GM12878 (cell line): ENCODE results near the gene TIMD4. TPM values are rescaled to one million over a fixed set of nuclear protein-coding genes. Genes with fewer than 3 reads are reported as not detected.

Experiments
- ATAC-seq: fragments of 200-7000 bp; cut with Tn5 transposase; 3 replicates; pipeline ENCODE4 v1.9.1; 2020; ENCODE audit warnings: mild to moderate bottlenecking, moderate library complexity
- BruUV-seq: library from RNA; stranded (reverse); fragments of 400-500 nt; replicated peaks from 2 replicates; lab custom pipeline; 2021; lab: Mats Ljungman, UMichigan
- CTCF ChIA-PET: fragments of 300-600 bp; sonication (Branson Sonifier 250); formaldehyde crosslinking; extraction: SDS; loops from one replicate; lab custom pipeline; 2021; ENCODE audit warnings: inconsistent platforms; lab: Yijun Ruan, JAX
- POLR2A ChIA-PET: fragments of 350-600 bp; formaldehyde crosslinking; extraction: SDS; loops from one replicate; lab custom pipeline; 2021; ENCODE audit warnings: inconsistent platforms; lab: Charles Lee
- RAD21 ChIA-PET: fragments of 300-600 bp; sonication (Branson Sonifier 250); formaldehyde crosslinking; loops from one replicate; lab custom pipeline; 2023; ENCODE audit warnings: antibody characterized with exemption; ENCODE audit not compliant: unreplicated experiment; lab: Charles Lee
- SMC1A ChIA-PET: fragments of 300-600 bp; sonication (Branson Sonifier 250); formaldehyde crosslinking; loops from one replicate; lab custom pipeline; 2023; ENCODE audit not compliant: unreplicated experiment, uncharacterized antibody; lab: Charles Lee
- DNase-seq: peaks from one replicate; pipeline ENCODE4 v3.0.0-alpha.2; 2011; ENCODE audit warnings: low read depth, low spot score
- FAIRE-seq: peaks from 3 replicates; lab custom pipeline; 2011; peaks lifted over from hg19 to GRCh38; lab: Jason Lieb, UNC
- H2AFZ ChIP-seq: 2 replicates; pipeline ENCODE4 v1.6.0; 2011; ENCODE audit warnings: low read depth, low read length, control low read depth; ENCODE audit not compliant: control insufficient read depth
- H3K27ac ChIP-seq: 2 replicates; pipeline ENCODE4 v1.5.1; 2011; ENCODE audit warnings: control low read depth; ENCODE audit not compliant: control insufficient read depth, insufficient read depth
- H3K27me3 ChIP-seq, 2 experiments: replicated peaks in 1 of 2; 2 replicates each; pipeline versions ENCODE4 v1.6.0 to v1.6.1; 2011; ENCODE audit warnings: low read length in 1 of 2; ENCODE audit not compliant: control insufficient read depth in 2 of 2, insufficient read depth in 2 of 2
- H3K36me3 ChIP-seq, 2 experiments: 2 replicates each; pipeline ENCODE4 v1.5.1; 2011; ENCODE audit warnings: low read length in 1 of 2; ENCODE audit not compliant: control insufficient read depth in 2 of 2, insufficient read depth in 2 of 2
- H3K4me1 ChIP-seq: 2 replicates; pipeline ENCODE4 v1.6.1; 2011; ENCODE audit warnings: mild to moderate bottlenecking, low read length, moderate library complexity, mixed read lengths; ENCODE audit not compliant: control insufficient read depth, insufficient read depth
- H3K4me2 ChIP-seq: 2 replicates; pipeline ENCODE4 v1.6.0; 2011; ENCODE audit warnings: control low read depth; ENCODE audit not compliant: control insufficient read depth, insufficient read depth
- H3K4me3 ChIP-seq: fragments of 200-600 bp; sonication (generic); 2 replicates; pipeline ENCODE4 v1.5.1; 2016
- H3K79me2 ChIP-seq: 2 replicates; pipeline ENCODE4 v1.6.0; 2011; ENCODE audit warnings: low read length; ENCODE audit not compliant: control insufficient read depth, insufficient read depth
- H3K9ac ChIP-seq: 2 replicates; pipeline ENCODE4 v1.8.0; 2011; ENCODE audit warnings: low read length, control low read depth, mixed read lengths; ENCODE audit not compliant: control insufficient read depth, insufficient read depth
- H3K9me3 ChIP-seq: replicated peaks from 3 replicates; pipeline ENCODE4 v1.5.1; 2011; ENCODE audit warnings: mild to moderate bottlenecking, low read length; ENCODE audit not compliant: control insufficient read depth, insufficient read depth
- H4K20me1 ChIP-seq: 2 replicates; pipeline ENCODE4 v1.6.0; 2011; ENCODE audit not compliant: control insufficient read depth, insufficient read depth
- CEBPB ChIP-seq, 2 experiments: fragments of 150-350 bp in 1 of 2; IDR thresholded peaks; 2 replicates each; pipeline ENCODE4 v1.6.1; 2012 to 2014; ENCODE audit warnings: low read depth in 2 of 2, low read length in 2 of 2, borderline replicate concordance in 1 of 2, inconsistent platforms in 1 of 2
- DPF2 ChIP-seq: fragments of 450-650 bp; IDR thresholded peaks from 2 replicates; pipeline ENCODE4 v1.6.1; 2017; ENCODE audit warnings: mild to moderate bottlenecking
- HDAC6 ChIP-seq: fragments of 200-600 bp; sonication (generic); IDR thresholded peaks from one replicate; pipeline ENCODE4 v1.8.0; 2017; ENCODE audit warnings: antibody characterized with exemption; ENCODE audit not compliant: unreplicated experiment
- HSF1 ChIP-seq: fragments of 150-350 bp; IDR thresholded peaks from 2 replicates; pipeline ENCODE4 v1.6.1; 2014; ENCODE audit warnings: mild to moderate bottlenecking, low read depth, low read length
- RBBP5 ChIP-seq: fragments of 200-600 bp; sonication (generic); conservative IDR thresholded peaks from 2 replicates; pipeline ENCODE4 v1.6.1; 2016
- whole genome bisulfite sequencing: methylation state at CpG from one replicate; pipeline ENCODE4 v1.1.6; 2016; ENCODE audit warnings: low lambda C conversion rate; ENCODE audit not compliant: insufficient replicate concordance, insufficient coverage; ENCODE audit errors: missing lambda C conversion rate; 5-methylcytosine and 5-hydroxymethylcytosine counted together
- in situ Hi-C: fragments of 300-500 bp; cut with MboI; formaldehyde crosslinking; loops from 9 replicates; pipeline ENCODE4 v1.14.3; 2018; ENCODE audit warnings: mixed read lengths
- intact Hi-C: fragments of 100-400 bp; cut with micrococcal nuclease; formaldehyde crosslinking; loops from one replicate; pipeline ENCODE4 v1.14.2; 2022; ENCODE audit not compliant: unreplicated experiment
- polyA plus RNA-seq, 11 experiments: library from polyadenylated mRNA; depleted of rRNA in 4 of 11; unstranded in 6 of 11; stranded (reverse) in 5 of 11; fragments of >200 nt; fragmentation: Nextera tagmentation in 4 of 11; fragmentation: Illumina TruSeq in 1 of 11; extraction: Ambion mirVana in 4 of 11; extraction: Trizol in 1 of 11; gene quantifications; 1 replicate in 1 of 11; 2 replicates in 10 of 11; pipeline versions ENCODE4 v1.2.1 to v1.2.3, GENCODE V29; 2011 to 2016; ENCODE audit warnings: inconsistent platforms in 2 of 11, missing spikeins in 2 of 11, low read depth in 1 of 11
- total RNA-seq, 4 experiments: library from RNA; depleted of rRNA in 3 of 4; stranded (reverse); fragments of >200 nt in 3 of 4; fragmentation: Illumina TruSeq in 1 of 4; extraction: Trizol in 1 of 4; gene quantifications; 2 replicates each; pipeline versions ENCODE4 v1.2.1 to v1.2.3, GENCODE V29; 2013 to 2021

The TIMD4 gene
- total and polyA plus RNA-seq, 10 of the 15 experiments (the other 5 are each of a cell fraction or from before 2014, with no cell fraction given), result 1.3 to 15.4 (median 5.3) TPM

- intact Hi-C loops, result no loop called here
- RAD21 ChIA-PET, result no interaction called here
- CTCF ChIA-PET, result no interaction called here
- Histone ChIP-seq H3K4me2 (no peak overlapping the region), H3K27me3 (no peaks in the 10 kb centered on the region), H3K79me2 (no peaks in the 10 kb centered on the region), H3K36me3 (no peaks in the 10 kb centered on the region), H3K4me3 (no peak overlapping the region), H2AFZ (no peak overlapping the region), H3K9ac (no peak overlapping the region), H3K4me1 (no peaks in the 10 kb centered on the region), H3K9me3 (no peaks in the 10 kb centered on the region), H3K27ac (no peak overlapping the region), H4K20me1 (no peaks in the 10 kb centered on the region)
- ATAC-seq (no peak), DNase-seq (no peak), FAIRE-seq (no peak)
- TF ChIP-seq HSF1 (no peak), HDAC6 (no peak)
- POLR2A ChIA-PET, result no interaction called here
- in situ Hi-C loops, result no loop called here
- no TSS peak for BruUV-seq
- WGBS, result 52% methylated on average over 6 of the region's 6 CpGs
- SMC1A ChIA-PET, result no interaction called here
Measured at GRCh38 chr5:156974328-156974727, 11.3 kb upstream of the TIMD4 start.

- BruUV-seq, result no TSS peak
- Histone ChIP-seq H3K9me3 (no peaks in the 10 kb centered on the region), H3K27me3 (no peaks in the 10 kb centered on the region), H4K20me1 (no peaks in the 10 kb centered on the region), H3K9ac (no peak overlapping the region), H3K4me3 (no peak overlapping the region), H3K36me3 (no peaks in the 10 kb centered on the region), H3K27ac (no peak overlapping the region), H2AFZ (no peak overlapping the region), H3K4me1 (no peaks in the 10 kb centered on the region), H3K79me2 (no peaks in the 10 kb centered on the region), H3K4me2 (no peak overlapping the region)
- ChIA-PET RAD21 (no interaction called here), CTCF (interaction anchor here (0.7 to 1.0 kb wide), 4 partner anchors 30 to 353 kb away, joined by 3 to 4 read pairs (median 3); no protein-coding TSS in a partner anchor), SMC1A (no interaction called here), POLR2A (no interaction called here)
- TF ChIP-seq DPF2 (no peak), RBBP5 (no peak), CEBPB (IDR thresholded peaks at IDR 0.05; ENCODE audit: borderline replicate concordance in 1 of 2, low read depth in 2 of 2, low read length in 2 of 2) (no peak)
- in situ Hi-C loops (no loop called here), intact Hi-C loops (no loop called here)
- 28% methylated on average over 3 of the region's 3 CpGs for WGBS
- DNase-seq, result no peak
- no peak for FAIRE-seq
- no peak for ATAC-seq
Measured at GRCh38 chr5:156971848-156972525, 9.0 kb upstream of the TIMD4 start.
